PC-3 (cell line): Measurements from ENCODE around the gene SP3. TPM values are rescaled to one million over a fixed set of nuclear protein-coding genes. Genes with fewer than 3 reads are reported as not detected.
"Not testable (repeated sequence)": the region's sequence is repeated elsewhere in the genome, so short reads cannot be mapped to it uniquely, and the experiment has no call there.

Source experiments
- ATAC-seq: fragments of 200-7000 bp; cut with Tn5 transposase; 2 replicates; pipeline ENCODE4 v1.9.1; 2020; ENCODE audit warnings: mild to moderate bottlenecking, moderate library complexity
- BruUV-seq: library from RNA; stranded (reverse); fragments of 400-500 nt; replicated peaks from 2 replicates; lab custom pipeline; 2021; lab: Mats Ljungman, UMichigan
- CTCF ChIA-PET: fragments of 300-600 bp; sonication (Branson Sonifier 250); formaldehyde crosslinking; loops from one replicate; lab custom pipeline; 2022; ENCODE audit warnings: antibody characterized with exemption; lab: Charles Lee
- POLR2A ChIA-PET: fragments of 300-600 bp; sonication (Branson Sonifier 250); formaldehyde crosslinking; loops from one replicate; lab custom pipeline; 2022; ENCODE audit warnings: antibody characterized with exemption; ENCODE audit not compliant: unreplicated experiment; lab: Charles Lee
- DNase-seq: peaks from one replicate; pipeline ENCODE4 v3.0.0-alpha.2; 2015
- H2AFZ ChIP-seq: fragments of 300-600 bp; sonication (generic); 2 replicates; pipeline ENCODE4 v1.6.0; 2016; ENCODE audit warnings: antibody characterized with exemption, low read length
- H3F3A ChIP-seq: fragments of 300-600 bp; sonication (generic); one replicate; pipeline ENCODE4 v1.6.0; 2017; ENCODE audit warnings: antibody characterized with exemption, low read length, control low read depth, mild to moderate bottlenecking; ENCODE audit not compliant: unreplicated experiment
- H3K27ac ChIP-seq: fragments of 300-600 bp; sonication (generic); 2 replicates; pipeline ENCODE4 v1.5.1; 2016; ENCODE audit warnings: mild to moderate bottlenecking, low read length
- H3K27me3 ChIP-seq: fragments of 300-600 bp; sonication (generic); 2 replicates; pipeline ENCODE4 v1.6.1; 2016; ENCODE audit warnings: low read length, mixed read lengths
- H3K36me3 ChIP-seq: fragments of 300-600 bp; sonication (generic); 2 replicates; pipeline ENCODE4 v1.6.1; 2016; ENCODE audit warnings: low read depth, mixed run types, low read length, mixed read lengths
- H3K4me1 ChIP-seq: fragments of 300-600 bp; sonication (generic); 2 replicates; pipeline ENCODE4 v1.5.1; 2016; ENCODE audit warnings: low read length; ENCODE audit not compliant: insufficient read depth
- H3K4me2 ChIP-seq: fragments of 300-600 bp; sonication (generic); 2 replicates; pipeline ENCODE4 v1.6.0; 2016; ENCODE audit warnings: low read length
- H3K4me3 ChIP-seq: fragments of 300-600 bp; sonication (generic); 2 replicates; pipeline ENCODE4 v1.5.1; 2016; ENCODE audit warnings: mild to moderate bottlenecking, low read length, mixed read lengths
- H3K79me2 ChIP-seq: fragments of 300-600 bp; sonication (generic); 2 replicates; pipeline ENCODE4 v1.6.1; 2017; ENCODE audit warnings: low read length, mixed read lengths
- H3K9ac ChIP-seq: fragments of 300-600 bp; sonication (generic); 2 replicates; pipeline ENCODE4 v1.6.0; 2016; ENCODE audit warnings: mild to moderate bottlenecking, low read length
- H3K9me2 ChIP-seq: fragments of 300-600 bp; sonication (generic); replicated peaks from 2 replicates; pipeline ENCODE4 v1.6.1; 2016; ENCODE audit warnings: mixed run types, low read length, mixed read lengths
- H3K9me3 ChIP-seq: fragments of 300-600 bp; sonication (generic); 2 replicates; pipeline ENCODE4 v1.6.1; 2016; ENCODE audit warnings: low read length, mixed read lengths
- H4K20me1 ChIP-seq: fragments of 300-600 bp; sonication (generic); 2 replicates; pipeline ENCODE4 v1.6.1; 2016; ENCODE audit warnings: low read length, mixed read lengths
- CTCF ChIP-seq: fragments of 300-600 bp; sonication (generic); conservative IDR thresholded peaks from 2 replicates; pipeline ENCODE4 v1.5.1; 2017; ENCODE audit warnings: antibody characterized with exemption, low read depth, mild to moderate bottlenecking, low read length
- EZH2 ChIP-seq: fragments of 300-600 bp; sonication (generic); IDR thresholded peaks from one replicate; pipeline ENCODE4 v1.6.1; 2017; ENCODE audit warnings: antibody characterized with exemption, mild to moderate bottlenecking, low read length; ENCODE audit not compliant: unreplicated experiment
- EZH2phosphoT487 ChIP-seq: fragments of 300-600 bp; sonication (generic); IDR thresholded peaks from 2 replicates; pipeline ENCODE4 v1.6.1; 2018; ENCODE audit warnings: mild to moderate bottlenecking, antibody characterized with exemption, low read length, borderline replicate concordance
- intact Hi-C: fragments of 100-400 bp; cut with micrococcal nuclease; formaldehyde crosslinking; loops from 2 replicates; pipeline ENCODE4 v1.9.0; 2023
- total RNA-seq: library from RNA; depleted of rRNA; stranded (reverse); fragments of >200 nt; gene quantifications from 2 replicates; pipeline ENCODE4 v1.2.3, GENCODE V29; 2014

Gene SP3
- total RNA-seq, 1 experiment from 2014 or later, result 117 TPM

GRCh38 chr2:173892341-173892740 is 72.8 kb downstream of the SP3 start:
- intact Hi-C loops, result no loop called here
- Histone ChIP-seq H4K20me1 (no peaks in the 10 kb centered on the region), H3K79me2 (no peaks in the 10 kb centered on the region), H3K27ac (no peak overlapping the region), H3K4me1 (no peaks in the 10 kb centered on the region), H3K9me3 (no peaks in the 10 kb centered on the region), H3K36me3 (no peaks in the 10 kb centered on the region), H3K9ac (no peak overlapping the region), H2AFZ (no peak overlapping the region), H3F3A (no peaks in the 10 kb centered on the region), H3K4me2 (no peak overlapping the region), H3K4me3 (no peak overlapping the region), H3K9me2 (no peaks in the 10 kb centered on the region), H3K27me3 (no peaks in the 10 kb centered on the region)
- TF ChIP-seq EZH2 (no peak), EZH2phosphoT487 (no peak), CTCF (no peak)
- DNase-seq (no peak), ATAC-seq (no peak)
- BruUV-seq, result no TSS peak
- ChIA-PET CTCF (no interaction called here), POLR2A (no interaction called here)

GRCh38 chr2:173891315-173892037 is 73.7 kb downstream of the SP3 start:
- H3F3A ChIP-seq, result no peaks in the 10 kb centered on the region
- no TSS peak for BruUV-seq
- TF ChIP-seq EZH2phosphoT487, result no peak
- no peak for TF ChIP-seq CTCF
- no peak for TF ChIP-seq EZH2
- no peak overlapping the region for H2AFZ ChIP-seq
- no peaks in the 10 kb centered on the region for H3K9me3 ChIP-seq
- H3K4me2 ChIP-seq, result no peak overlapping the region
- H3K9ac ChIP-seq, result no peak overlapping the region
- ChIA-PET CTCF (no interaction called here), POLR2A (no interaction called here)
- no peaks in the 10 kb centered on the region for H3K27me3 ChIP-seq
- H3K9me2 ChIP-seq, result no peaks in the 10 kb centered on the region
- no peak overlapping the region for H3K27ac ChIP-seq
- H3K4me1 ChIP-seq, result no peaks in the 10 kb centered on the region
- ATAC-seq (no peak), DNase-seq (no peak)
- no peaks in the 10 kb centered on the region for H3K36me3 ChIP-seq
- H3K79me2 ChIP-seq, result no peaks in the 10 kb centered on the region
- H4K20me1 ChIP-seq, result no peaks in the 10 kb centered on the region
- intact Hi-C loops, result no loop called here
- no peak overlapping the region for H3K4me3 ChIP-seq

GRCh38 chr2:173889464-173889863 is 75.7 kb downstream of the SP3 start:
- POLR2A ChIA-PET, H3K9ac ChIP-seq, H3K27me3 ChIP-seq, DNase-seq, H3K4me1 ChIP-seq, BruUV-seq, CTCF ChIA-PET, H3F3A ChIP-seq, H3K79me2 ChIP-seq, H3K36me3 ChIP-seq, ATAC-seq, H4K20me1 ChIP-seq, H3K4me2 ChIP-seq, H3K9me2 ChIP-seq, H3K4me3 ChIP-seq, H2AFZ ChIP-seq, H3K9me3 ChIP-seq, H3K27ac ChIP-seq: not testable (repeated sequence)
- intact Hi-C loops, result loop anchor here (10.0 kb wide), 1 partner anchor 155 kb away; no protein-coding TSS in a partner anchor
